OCI-LY1 (cell line): Measurements from ENCODE around the gene CA12.

Source experiments
- CTCF ChIP-seq: fragments of 200-600 bp; sonication (generic), shearing (Covaris generic); IDR thresholded peaks from 2 replicates; pipeline ENCODE4 v1.5.1; 2017; ENCODE audit warnings: mild to moderate bottlenecking, antibody characterized with exemption, low read length, moderate library complexity, mixed read lengths
- EZH2 ChIP-seq: fragments of 200-600 bp; sonication (generic), shearing (Covaris generic); IDR thresholded peaks from 2 replicates; pipeline ENCODE4 v1.8.0; 2017; ENCODE audit warnings: borderline replicate concordance, mixed run types, mild to moderate bottlenecking, antibody characterized with exemption, low read length, moderate library complexity, mixed read lengths

DNA sequence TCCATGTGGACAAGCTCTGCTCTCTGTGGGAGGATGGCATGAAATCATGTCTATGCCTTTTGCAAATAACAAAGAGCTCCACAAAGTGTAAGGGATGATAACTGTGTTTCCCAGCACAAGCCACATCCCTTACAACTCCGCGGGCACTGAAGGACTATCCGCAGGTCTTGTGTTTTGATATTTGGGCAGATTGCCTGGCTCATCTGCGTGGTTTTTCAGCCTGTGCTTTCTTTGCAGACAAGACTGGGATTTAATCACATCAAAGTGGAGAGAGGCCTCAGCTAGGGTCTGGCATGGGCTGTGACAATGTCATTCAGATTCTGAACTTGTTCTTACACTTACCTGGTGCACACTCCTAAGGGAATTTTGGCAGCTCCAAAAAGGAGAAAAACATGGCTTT, 30.2 kb upstream of the CA12 start:
- TF ChIP-seq CTCF = no peak
- TF ChIP-seq EZH2 = no peak
